ENCODE measurements around the gene PARD3. TPM values are rescaled to one million over a fixed set of nuclear protein-coding genes. Genes with fewer than 3 reads are reported as not detected.
A peak's percentile ranks its signal among the peaks of the same experiment; 100 is the strongest.

PARD3 gene
- total and polyA plus RNA-seq, 2 donors from 2014 or later: 21.1 to 47.5 TPM

DNA sequence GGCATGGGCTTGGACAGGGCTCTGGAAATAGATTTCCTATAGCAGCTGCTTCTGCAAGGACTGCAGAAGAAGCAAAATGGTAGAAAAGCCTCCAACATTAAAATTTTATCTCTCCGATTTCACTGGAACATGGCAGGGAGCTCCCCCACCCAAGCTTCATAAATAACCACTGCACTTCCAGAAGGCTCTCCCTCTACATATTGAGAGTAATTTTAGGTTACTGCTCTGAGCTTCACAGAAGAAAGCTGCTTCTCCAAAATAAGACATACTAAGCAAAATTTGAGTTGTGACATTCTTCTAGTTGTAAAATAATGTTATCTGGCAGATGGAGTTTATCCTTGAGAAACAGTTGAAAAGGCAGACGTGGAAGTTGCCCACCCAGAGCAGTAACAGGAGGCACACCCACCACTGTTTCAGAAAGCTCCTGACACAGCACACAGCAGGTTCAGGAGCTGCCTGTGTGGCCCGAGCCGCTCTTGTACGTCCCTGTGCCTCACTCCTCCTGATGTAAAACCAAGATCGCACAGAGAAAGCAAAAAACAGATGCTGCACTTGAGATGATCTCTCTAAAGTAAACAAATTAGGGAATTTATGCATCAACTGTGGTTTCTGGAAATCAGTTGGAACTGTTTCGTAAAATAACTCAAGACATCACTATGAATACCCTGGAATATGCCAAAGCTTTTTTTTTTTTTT is 621.0 kb downstream of the PARD3 start:
- no peaks in the 10 kb centered on the region for H3K36me3 ChIP-seq (ENCODE audit: control insufficient read depth in 2 of 3, insufficient read depth in 3 of 3, low read length in 3 of 3)
- FAIRE-seq (peak; percentile 17), DNase-seq (peak in 1 of 5 donors; percentile 74)
- intact Hi-C loops (cut with DNase I): no loop called here
- H3K9me3 ChIP-seq (ENCODE audit: control insufficient read depth in 2 of 3, insufficient read depth in 1 of 3, low read length in 3 of 3): no peaks in the 10 kb centered on the region
- no peak overlapping the region for H3K9ac ChIP-seq (ENCODE audit: low read length in 3 of 3)
- TF ChIP-seq, protein P1, sequence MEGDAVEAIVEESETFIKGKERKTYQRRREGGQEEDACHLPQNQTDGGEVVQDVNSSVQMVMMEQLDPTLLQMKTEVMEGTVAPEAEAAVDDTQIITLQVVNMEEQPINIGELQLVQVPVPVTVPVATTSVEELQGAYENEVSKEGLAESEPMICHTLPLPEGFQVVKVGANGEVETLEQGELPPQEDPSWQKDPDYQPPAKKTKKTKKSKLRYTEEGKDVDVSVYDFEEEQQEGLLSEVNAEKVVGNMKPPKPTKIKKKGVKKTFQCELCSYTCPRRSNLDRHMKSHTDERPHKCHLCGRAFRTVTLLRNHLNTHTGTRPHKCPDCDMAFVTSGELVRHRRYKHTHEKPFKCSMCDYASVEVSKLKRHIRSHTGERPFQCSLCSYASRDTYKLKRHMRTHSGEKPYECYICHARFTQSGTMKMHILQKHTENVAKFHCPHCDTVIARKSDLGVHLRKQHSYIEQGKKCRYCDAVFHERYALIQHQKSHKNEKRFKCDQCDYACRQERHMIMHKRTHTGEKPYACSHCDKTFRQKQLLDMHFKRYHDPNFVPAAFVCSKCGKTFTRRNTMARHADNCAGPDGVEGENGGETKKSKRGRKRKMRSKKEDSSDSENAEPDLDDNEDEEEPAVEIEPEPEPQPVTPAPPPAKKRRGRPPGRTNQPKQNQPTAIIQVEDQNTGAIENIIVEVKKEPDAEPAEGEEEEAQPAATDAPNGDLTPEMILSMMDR (IDR thresholded peaks at IDR 0.05; ENCODE audit: borderline replicate concordance, extremely low read depth, insufficient read depth): no peak
- H3K4me1 ChIP-seq (ENCODE audit: control insufficient read depth in 2 of 3, insufficient read depth in 2 of 3, low read depth in 1 of 3, low read length in 3 of 3): peaks cover 0 to 2% (median 0%) of the 10 kb centered on the region in 3 donors
- no peaks in the 10 kb centered on the region for H3K27me3 ChIP-seq (ENCODE audit: control insufficient read depth, insufficient read depth, low read length)
- H3K27ac ChIP-seq (ENCODE audit: low read depth in 2 of 2, low read length in 2 of 2): no peak overlapping the region
- no peak overlapping the region for H3K4me3 ChIP-seq (ENCODE audit: low read length in 3 of 3)

- intact Hi-C loops (cut with DNase I): no loop called here
- TF ChIP-seq, protein P1 (IDR thresholded peaks at IDR 0.05; ENCODE audit: borderline replicate concordance, extremely low read depth, insufficient read depth): no peak
- Histone ChIP-seq H3K4me1 (ENCODE audit: control insufficient read depth in 2 of 3, insufficient read depth in 2 of 3, low read depth in 1 of 3, low read length in 3 of 3) (peaks cover 0 to 2% (median 0%) of the 10 kb centered on the region in 3 donors), H3K27ac (ENCODE audit: low read depth in 2 of 2, low read length in 2 of 2) (no peak overlapping the region), H3K9ac (ENCODE audit: low read length in 3 of 3) (no peak overlapping the region), H3K4me3 (ENCODE audit: low read length in 3 of 3) (no peak overlapping the region), H3K27me3 (ENCODE audit: control insufficient read depth, insufficient read depth, low read length) (no peaks in the 10 kb centered on the region), H3K36me3 (ENCODE audit: control insufficient read depth in 2 of 3, insufficient read depth in 3 of 3, low read length in 3 of 3) (no peaks in the 10 kb centered on the region), H3K9me3 (ENCODE audit: control insufficient read depth in 2 of 3, insufficient read depth in 1 of 3, low read length in 3 of 3) (no peaks in the 10 kb centered on the region)
- FAIRE-seq: no peak
- DNase-seq: no peak
Measured at GRCh38 chr10:34192646-34193045, 622.5 kb downstream of the PARD3 start.

DNA sequence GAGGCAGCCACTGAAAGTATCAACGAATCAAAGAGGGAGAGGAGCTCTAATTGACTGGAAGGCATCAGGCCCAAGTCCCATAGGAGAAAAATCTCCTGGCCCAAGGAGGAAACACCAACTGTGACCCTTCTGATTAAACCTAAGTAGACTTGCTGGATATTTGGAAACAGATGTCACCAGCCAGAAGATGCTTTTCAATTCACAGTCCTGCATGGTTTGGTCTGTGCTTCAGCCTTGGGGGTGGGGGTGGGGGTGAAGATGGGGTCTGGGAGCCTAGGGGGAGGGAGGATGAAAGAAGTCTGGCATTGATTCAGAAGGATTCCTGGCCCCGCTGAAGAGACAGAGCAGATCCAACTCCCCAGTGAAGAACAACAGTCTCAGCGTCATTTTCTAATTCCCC is 623.7 kb downstream of the PARD3 start:
- DNase-seq (no peak), FAIRE-seq (no peak)
- no peaks in the 10 kb centered on the region for H3K27me3 ChIP-seq (ENCODE audit: control insufficient read depth, insufficient read depth, low read length)
- no peaks in the 10 kb centered on the region for H3K9me3 ChIP-seq (ENCODE audit: control insufficient read depth in 2 of 3, insufficient read depth in 1 of 3, low read length in 3 of 3)
- H3K4me1 ChIP-seq (ENCODE audit: control insufficient read depth in 2 of 3, insufficient read depth in 2 of 3, low read depth in 1 of 3, low read length in 3 of 3): peaks cover 0 to 2% (median 0%) of the 10 kb centered on the region in 3 donors
- intact Hi-C loops (cut with DNase I): no loop called here
- H3K27ac ChIP-seq (ENCODE audit: low read depth in 2 of 2, low read length in 2 of 2): no peak overlapping the region
- no peaks in the 10 kb centered on the region for H3K36me3 ChIP-seq (ENCODE audit: control insufficient read depth in 2 of 3, insufficient read depth in 3 of 3, low read length in 3 of 3)
- TF ChIP-seq, protein P1 (IDR thresholded peaks at IDR 0.05; ENCODE audit: borderline replicate concordance, extremely low read depth, insufficient read depth): no peak
- H3K9ac ChIP-seq (ENCODE audit: low read length in 3 of 3): no peak overlapping the region
- no peak overlapping the region for H3K4me3 ChIP-seq (ENCODE audit: low read length in 3 of 3)

All from kidney (tissue), 14 donors.